GM21390 (cell line): Measurements from ENCODE around the gene USP4.
"Not testable (repeated sequence)": the region's sequence is repeated elsewhere in the genome, so short reads cannot be mapped to it uniquely, and the experiment has no call there.

ENCODE experiments used
- ATAC-seq: cut with Tn5 transposase; IDR thresholded peaks from one replicate; pipeline ENCODE4 v1.9.1; 2021; ENCODE audit not compliant: unreplicated experiment

USP4 gene

DNA sequence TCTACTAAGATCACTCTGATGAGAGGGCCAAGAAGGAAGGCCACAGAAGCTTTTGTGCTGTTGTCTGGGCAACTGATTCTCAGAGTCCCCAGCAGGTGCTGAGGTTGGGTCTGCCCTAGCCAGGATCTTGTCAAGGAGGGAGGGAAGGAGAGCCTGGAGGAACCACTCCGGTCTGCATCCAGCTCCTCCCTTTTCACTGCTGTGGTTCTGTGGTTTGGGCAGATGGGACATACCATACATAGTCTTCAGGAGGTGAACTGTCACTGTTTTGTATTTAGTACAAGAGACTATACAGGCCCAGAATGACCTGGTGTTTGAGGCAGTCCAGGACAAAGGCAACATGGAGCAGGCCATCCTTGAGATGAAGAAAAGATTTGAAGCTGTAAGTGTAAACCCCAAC lies 84.7 kb downstream of the USP4 start:
- ATAC-seq = no peak

- ATAC-seq = no peak
Observed at GRCh38 chr3:49253512-49253911, 86.3 kb downstream of the USP4 start.

- ATAC-seq = no peak
Observed at GRCh38 chr3:49248840-49249227, 91.0 kb downstream of the USP4 start.

- ATAC-seq = no peak
Observed at GRCh38 chr3:49244581-49245205, 95.2 kb downstream of the USP4 start.

- not testable (repeated sequence) for ATAC-seq
Observed at GRCh38 chr3:49240091-49240490, 99.8 kb downstream of the USP4 start.

DNA sequence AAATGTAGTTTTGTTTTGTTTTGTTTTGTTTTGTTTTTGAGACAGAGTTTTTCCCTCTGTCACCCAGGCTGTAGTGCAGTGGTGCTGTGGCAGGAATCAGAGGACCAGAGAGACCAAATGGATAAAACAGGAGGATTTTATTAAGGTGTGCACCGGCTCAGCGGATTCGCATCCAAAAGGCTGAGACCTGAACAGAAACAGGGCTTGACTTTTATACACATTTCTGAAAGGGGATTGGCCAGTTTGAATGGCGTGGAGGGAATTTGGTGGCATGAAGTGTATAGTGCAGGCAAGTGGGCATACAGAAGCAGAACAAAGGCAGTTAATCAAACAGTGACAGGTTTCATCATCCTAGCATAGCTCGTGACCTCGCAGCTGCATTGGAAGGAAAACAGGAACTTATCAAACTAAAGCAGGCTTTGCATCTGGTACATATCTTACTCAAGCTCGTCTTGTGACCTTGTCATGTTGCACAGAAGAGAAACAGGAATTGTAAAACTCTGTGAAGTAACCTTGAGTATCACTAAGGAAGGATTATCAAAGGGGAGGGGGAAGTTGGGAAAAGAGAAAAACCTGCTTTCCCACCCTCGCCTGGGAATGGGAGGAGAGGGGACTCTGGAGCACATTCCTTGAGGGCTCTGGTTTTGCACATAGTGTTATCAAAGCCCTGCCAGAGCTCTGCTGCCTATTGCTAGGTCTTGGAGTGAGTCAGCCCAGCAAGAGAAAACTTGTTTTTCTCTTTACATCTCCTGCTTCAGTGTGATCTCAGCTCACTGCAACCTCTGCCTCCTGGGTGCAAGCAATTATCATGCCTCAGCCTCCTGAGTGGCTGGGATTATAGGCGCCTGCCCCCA lies 101.4 kb downstream of the USP4 start:
- ATAC-seq = no peak

DNA sequence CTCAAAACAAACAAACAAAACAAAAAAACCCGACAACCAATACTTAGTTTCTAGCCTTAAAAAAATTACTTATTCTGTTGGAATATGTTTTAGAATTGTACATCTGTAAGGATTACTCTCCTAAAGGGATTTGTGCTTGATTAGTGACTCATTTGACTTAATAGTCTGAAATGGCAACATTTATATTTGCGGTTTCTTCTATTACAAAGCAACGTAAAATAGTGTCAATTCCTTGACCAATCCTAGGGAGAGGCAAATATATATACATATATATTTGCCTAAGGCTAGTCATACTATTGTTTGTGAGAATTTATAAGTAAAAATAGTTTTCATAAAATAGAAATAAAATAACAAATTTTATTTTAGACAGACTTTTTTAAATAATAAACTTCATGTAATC lies 102.5 kb downstream of the USP4 start:
- no peak for ATAC-seq

DNA sequence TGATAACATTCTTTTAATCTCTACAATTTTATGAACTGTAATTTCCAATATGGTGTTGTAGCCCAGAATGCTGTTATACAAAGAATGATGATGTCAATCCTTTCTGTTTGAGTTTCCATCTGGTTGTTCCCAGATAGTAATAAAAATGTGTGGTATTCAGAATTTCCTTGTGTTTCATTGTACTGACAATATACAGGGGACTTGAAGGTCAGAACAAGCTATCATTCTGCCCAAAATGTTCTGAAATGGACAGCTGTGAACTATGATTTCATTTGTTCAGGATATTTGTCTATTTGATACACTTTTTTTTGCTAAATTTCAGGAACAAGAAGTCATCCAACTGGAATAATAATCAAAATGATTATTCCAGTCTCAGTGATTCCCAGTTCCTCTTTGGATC lies 103.6 kb downstream of the USP4 start:
- ATAC-seq = no peak

GRCh38 chr3:49228817-49229216 lies 111.0 kb downstream of the USP4 start:
- ATAC-seq = not testable (repeated sequence)
